GM12891 (cell line): ENCODE measurements around the gene ARHGAP21.

Source experiments
- POLR2AphosphoS5 ChIP-seq: IDR thresholded peaks from 2 replicates; pipeline ENCODE4 v1.6.1; 2011; ENCODE audit warnings: low read depth, low read length, control low read depth
- TAF1 ChIP-seq: IDR thresholded peaks from 2 replicates; pipeline ENCODE4 v1.6.1; 2011; ENCODE audit warnings: low read depth, low read length, control low read depth

GRCh38 chr10:24551161-24551560 is 172.5 kb downstream of the ARHGAP21 start:
- TF ChIP-seq TAF1 (no peak), POLR2AphosphoS5 (no peak)
